ENCODE results near the gene C12orf42. TPM values are rescaled to one million over a fixed set of nuclear protein-coding genes. Genes with fewer than 3 reads are reported as not detected.

The C12orf42 gene
- total RNA-seq, 1 experiment from 2014 or later: not detected

DNA sequence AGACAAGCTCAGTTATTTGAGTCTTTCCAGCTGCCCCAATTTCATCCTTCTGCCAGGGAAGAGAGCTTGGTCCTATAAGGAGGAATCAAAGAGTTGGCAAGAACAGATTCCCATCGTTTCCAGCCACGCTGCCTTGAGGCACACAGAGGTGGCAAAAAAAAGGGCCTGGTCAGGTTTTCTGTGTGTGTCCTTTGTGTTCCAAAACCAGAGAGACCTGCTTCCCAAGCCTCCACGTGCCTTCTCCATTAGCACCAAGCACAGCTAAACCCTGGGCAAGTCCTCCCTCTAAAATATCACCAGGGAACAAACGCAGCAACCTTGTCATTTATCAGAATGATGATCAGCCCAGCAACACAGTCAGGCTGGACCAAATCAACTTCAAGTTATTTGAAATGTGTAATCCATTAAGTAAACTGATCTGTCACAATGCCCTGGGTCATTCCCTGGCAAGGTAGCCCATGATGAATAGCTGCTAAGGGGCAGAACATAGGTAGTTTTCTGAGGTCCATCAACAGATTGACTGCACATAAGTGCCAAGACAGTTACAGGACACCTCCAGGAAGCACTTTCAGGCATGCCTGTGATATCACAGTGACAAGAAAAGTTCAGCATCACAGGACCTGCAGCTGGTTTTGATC, 28.6 kb upstream of the C12orf42 start:
- Histone ChIP-seq H3K9me3 (ENCODE audit: insufficient read depth, low read depth) (no peaks in the 10 kb centered on the region), H3K36me3 (ENCODE audit: low read depth) (no peaks in the 10 kb centered on the region), H3K79me2 (ENCODE audit: low read depth) (no peaks in the 10 kb centered on the region), H3K4me3 (no peak overlapping the region), H3K4me2 (no peak overlapping the region), H2AFZ (no peak overlapping the region), H3F3A (ENCODE audit: insufficient read depth, low read depth) (no peaks in the 10 kb centered on the region), H4K20me1 (ENCODE audit: insufficient read depth) (no peaks in the 10 kb centered on the region), H3K9me2 (ENCODE audit: insufficient read depth) (no peaks in the 10 kb centered on the region), H3K4me1 (replicated peaks; ENCODE audit: insufficient read depth) (no peaks in the 10 kb centered on the region), H3K27me3 (ENCODE audit: insufficient read depth, low read depth) (peaks cover 8% of the 10 kb centered on the region; the same call in 1 of the 2 replicates), H3K27ac (no peak overlapping the region)
- intact Hi-C loops (cut with micrococcal nuclease; ENCODE audit: unreplicated experiment): no loop called here
- ChIA-PET CTCF (no interaction called here), POLR2A (ENCODE audit: unreplicated experiment) (no interaction called here)
- BruUV-seq (replicated peaks): no TSS peak
- TF ChIP-seq, protein P1, sequence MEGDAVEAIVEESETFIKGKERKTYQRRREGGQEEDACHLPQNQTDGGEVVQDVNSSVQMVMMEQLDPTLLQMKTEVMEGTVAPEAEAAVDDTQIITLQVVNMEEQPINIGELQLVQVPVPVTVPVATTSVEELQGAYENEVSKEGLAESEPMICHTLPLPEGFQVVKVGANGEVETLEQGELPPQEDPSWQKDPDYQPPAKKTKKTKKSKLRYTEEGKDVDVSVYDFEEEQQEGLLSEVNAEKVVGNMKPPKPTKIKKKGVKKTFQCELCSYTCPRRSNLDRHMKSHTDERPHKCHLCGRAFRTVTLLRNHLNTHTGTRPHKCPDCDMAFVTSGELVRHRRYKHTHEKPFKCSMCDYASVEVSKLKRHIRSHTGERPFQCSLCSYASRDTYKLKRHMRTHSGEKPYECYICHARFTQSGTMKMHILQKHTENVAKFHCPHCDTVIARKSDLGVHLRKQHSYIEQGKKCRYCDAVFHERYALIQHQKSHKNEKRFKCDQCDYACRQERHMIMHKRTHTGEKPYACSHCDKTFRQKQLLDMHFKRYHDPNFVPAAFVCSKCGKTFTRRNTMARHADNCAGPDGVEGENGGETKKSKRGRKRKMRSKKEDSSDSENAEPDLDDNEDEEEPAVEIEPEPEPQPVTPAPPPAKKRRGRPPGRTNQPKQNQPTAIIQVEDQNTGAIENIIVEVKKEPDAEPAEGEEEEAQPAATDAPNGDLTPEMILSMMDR (conservative IDR thresholded peaks at IDR 0.05): no peak
- TF ChIP-seq EZH2 (IDR thresholded peaks at IDR 0.05; ENCODE audit: low read depth): no peak
- DNase-seq: no peak

DNA sequence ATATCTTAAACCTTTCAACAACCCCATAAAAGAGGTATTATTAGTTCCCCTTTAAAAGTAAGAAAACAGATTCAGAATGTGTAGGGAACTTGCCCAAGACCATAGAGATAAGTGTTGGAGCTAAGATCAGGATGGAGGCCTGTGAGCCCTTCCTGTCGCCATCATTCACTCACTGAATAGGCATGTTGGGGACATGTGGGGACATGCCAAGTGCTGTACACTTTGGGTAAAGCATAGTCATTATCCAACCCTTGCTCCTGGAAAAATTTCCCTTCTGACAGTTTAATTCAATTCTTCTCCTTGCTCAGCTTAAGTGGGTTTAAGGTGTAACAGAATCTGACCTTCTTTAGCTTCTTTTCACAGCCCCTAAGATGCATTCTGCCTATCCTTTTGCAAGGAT, 28.0 kb upstream of the C12orf42 start:
- no peaks in the 10 kb centered on the region for H3F3A ChIP-seq (ENCODE audit: insufficient read depth, low read depth)
- no peak overlapping the region for H2AFZ ChIP-seq
- no peaks in the 10 kb centered on the region for H3K9me3 ChIP-seq (ENCODE audit: insufficient read depth, low read depth)
- ChIA-PET CTCF (no interaction called here), POLR2A (ENCODE audit: unreplicated experiment) (no interaction called here)
- BruUV-seq (replicated peaks): no TSS peak
- no peaks in the 10 kb centered on the region for H3K9me2 ChIP-seq (ENCODE audit: insufficient read depth)
- no peak overlapping the region for H3K27ac ChIP-seq
- no peak for DNase-seq
- no peaks in the 10 kb centered on the region for H3K79me2 ChIP-seq (ENCODE audit: low read depth)
- intact Hi-C loops (cut with micrococcal nuclease; ENCODE audit: unreplicated experiment): no loop called here
- TF ChIP-seq EZH2 (IDR thresholded peaks at IDR 0.05; ENCODE audit: low read depth): no peak
- TF ChIP-seq, protein P1 (conservative IDR thresholded peaks at IDR 0.05): no peak
- peaks cover 2% of the 10 kb centered on the region; the same call in 1 of the 2 replicates for H3K27me3 ChIP-seq (ENCODE audit: insufficient read depth, low read depth)
- no peak overlapping the region for H3K4me2 ChIP-seq
- no peaks in the 10 kb centered on the region for H3K4me1 ChIP-seq (replicated peaks; ENCODE audit: insufficient read depth)
- no peaks in the 10 kb centered on the region for H4K20me1 ChIP-seq (ENCODE audit: insufficient read depth)
- no peak overlapping the region for H3K4me3 ChIP-seq
- no peaks in the 10 kb centered on the region for H3K36me3 ChIP-seq (ENCODE audit: low read depth)

DNA sequence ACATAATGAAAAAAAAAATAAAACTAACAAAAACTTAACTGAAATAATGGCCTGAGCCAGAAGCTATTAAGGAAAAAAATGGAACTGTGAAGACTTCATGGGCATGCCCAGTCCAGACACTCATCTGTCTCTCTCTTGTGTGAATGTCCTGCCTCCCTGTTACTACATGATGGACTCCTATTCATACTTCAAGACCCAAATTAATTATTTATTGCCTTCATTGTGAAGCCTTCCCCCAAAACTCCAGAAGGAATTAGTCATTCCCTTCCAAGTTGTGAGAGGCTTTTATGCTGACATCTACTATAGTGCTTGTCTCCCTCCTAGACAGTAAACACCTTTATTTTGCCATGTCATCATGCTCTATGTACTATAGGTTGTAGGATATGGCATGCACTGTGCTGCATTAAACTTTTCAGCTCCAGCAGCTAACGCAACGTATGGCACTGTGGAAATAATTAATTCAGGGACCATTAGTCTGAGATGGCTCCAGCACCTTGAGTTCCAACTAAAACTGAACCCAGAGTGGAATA, 25.0 kb upstream of the C12orf42 start:
- H2AFZ ChIP-seq: no peak overlapping the region
- H3K4me2 ChIP-seq: no peak overlapping the region
- ChIA-PET CTCF (no interaction called here), POLR2A (ENCODE audit: unreplicated experiment) (no interaction called here)
- H3F3A ChIP-seq (ENCODE audit: insufficient read depth, low read depth): no peaks in the 10 kb centered on the region
- H3K36me3 ChIP-seq (ENCODE audit: low read depth): no peaks in the 10 kb centered on the region
- DNase-seq: no peak
- TF ChIP-seq, protein P1 (conservative IDR thresholded peaks at IDR 0.05): no peak
- TF ChIP-seq EZH2 (IDR thresholded peaks at IDR 0.05; ENCODE audit: low read depth): no peak
- no peak overlapping the region for H3K4me3 ChIP-seq
- H3K27ac ChIP-seq: no peak overlapping the region
- H3K27me3 ChIP-seq (ENCODE audit: insufficient read depth, low read depth): no peaks in the 10 kb centered on the region
- no peaks in the 10 kb centered on the region for H3K9me3 ChIP-seq (ENCODE audit: insufficient read depth, low read depth)
- H3K9me2 ChIP-seq (ENCODE audit: insufficient read depth): no peaks in the 10 kb centered on the region
- no peaks in the 10 kb centered on the region for H3K79me2 ChIP-seq (ENCODE audit: low read depth)
- H3K4me1 ChIP-seq (replicated peaks; ENCODE audit: insufficient read depth): no peaks in the 10 kb centered on the region
- intact Hi-C loops (cut with micrococcal nuclease; ENCODE audit: unreplicated experiment): no loop called here
- no peaks in the 10 kb centered on the region for H4K20me1 ChIP-seq (ENCODE audit: insufficient read depth)
- no TSS peak for BruUV-seq (replicated peaks)
